ENCODE measurements around the gene RPUSD3.
A peak's percentile ranks its signal among the peaks of the same experiment; 100 is the strongest.
"Not testable (repeated sequence)": the region's sequence is repeated elsewhere in the genome, so short reads cannot be mapped to it uniquely, and the experiment has no call there.

DNA sequence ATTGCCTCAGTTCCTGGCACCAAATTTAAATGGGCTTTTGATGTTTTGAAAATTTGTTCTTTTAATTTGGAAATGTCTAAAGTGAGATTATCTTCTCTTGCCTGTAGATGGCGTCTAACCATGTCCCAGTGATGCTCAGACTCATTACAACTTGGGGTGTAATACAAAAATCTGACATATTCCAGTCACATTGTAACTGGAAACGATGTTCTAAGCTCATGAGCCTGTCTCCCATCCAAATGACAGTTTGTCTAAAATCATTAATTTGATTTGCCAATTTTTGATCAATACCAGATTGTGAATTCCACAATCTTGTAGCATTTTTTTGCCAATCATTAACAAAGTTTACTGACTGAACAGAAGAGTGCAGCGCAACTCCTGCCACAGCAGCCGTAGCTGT is 5.1 kb upstream of the RPUSD3 start:
- TF ChIP-seq, protein P1, sequence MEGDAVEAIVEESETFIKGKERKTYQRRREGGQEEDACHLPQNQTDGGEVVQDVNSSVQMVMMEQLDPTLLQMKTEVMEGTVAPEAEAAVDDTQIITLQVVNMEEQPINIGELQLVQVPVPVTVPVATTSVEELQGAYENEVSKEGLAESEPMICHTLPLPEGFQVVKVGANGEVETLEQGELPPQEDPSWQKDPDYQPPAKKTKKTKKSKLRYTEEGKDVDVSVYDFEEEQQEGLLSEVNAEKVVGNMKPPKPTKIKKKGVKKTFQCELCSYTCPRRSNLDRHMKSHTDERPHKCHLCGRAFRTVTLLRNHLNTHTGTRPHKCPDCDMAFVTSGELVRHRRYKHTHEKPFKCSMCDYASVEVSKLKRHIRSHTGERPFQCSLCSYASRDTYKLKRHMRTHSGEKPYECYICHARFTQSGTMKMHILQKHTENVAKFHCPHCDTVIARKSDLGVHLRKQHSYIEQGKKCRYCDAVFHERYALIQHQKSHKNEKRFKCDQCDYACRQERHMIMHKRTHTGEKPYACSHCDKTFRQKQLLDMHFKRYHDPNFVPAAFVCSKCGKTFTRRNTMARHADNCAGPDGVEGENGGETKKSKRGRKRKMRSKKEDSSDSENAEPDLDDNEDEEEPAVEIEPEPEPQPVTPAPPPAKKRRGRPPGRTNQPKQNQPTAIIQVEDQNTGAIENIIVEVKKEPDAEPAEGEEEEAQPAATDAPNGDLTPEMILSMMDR (IDR thresholded peaks at IDR 0.05), result peak; percentile 35 to 68 (median 49)
- TF ChIP-seq POLR2A (IDR thresholded peaks at IDR 0.05), result not testable (repeated sequence)
